Fibroblast of mammary gland (primary cell): ENCODE data around the gene RAG2.

Source experiments
- DNase-seq: peaks from one replicate; pipeline ENCODE4 v3.0.0-alpha.2; 2010; ENCODE audit warnings: low read depth
- H3K4me3 ChIP-seq: 2 replicates; pipeline ENCODE4 v1.5.1; 2011; ENCODE audit warnings: low read depth, mild to moderate bottlenecking, low read length, moderate library complexity; ENCODE audit not compliant: control insufficient read depth
- CTCF ChIP-seq: conservative IDR thresholded peaks from 2 replicates; pipeline ENCODE4 v1.5.1; 2011; ENCODE audit warnings: low read depth, low read length, inconsistent platforms; ENCODE audit not compliant: control insufficient read depth, insufficient read depth

The RAG2 gene

GRCh38 chr11:36618363-36619047 lies 20.5 kb upstream of the RAG2 start:
- H3K4me3 ChIP-seq, result no peak overlapping the region
- DNase-seq, result no peak
- TF ChIP-seq CTCF, result no peak

GRCh38 chr11:36617543-36618362 lies 19.7 kb upstream of the RAG2 start:
- DNase-seq, result no peak
- no peak for TF ChIP-seq CTCF
- H3K4me3 ChIP-seq, result no peak overlapping the region

GRCh38 chr11:36615826-36616225 lies 17.8 kb upstream of the RAG2 start:
- no peak for TF ChIP-seq CTCF
- no peak overlapping the region for H3K4me3 ChIP-seq
- no peak for DNase-seq

GRCh38 chr11:36609383-36609782 lies 11.3 kb upstream of the RAG2 start:
- no peak for TF ChIP-seq CTCF
- no peak for DNase-seq
- no peak overlapping the region for H3K4me3 ChIP-seq

- no peak overlapping the region for H3K4me3 ChIP-seq
- DNase-seq, result no peak
- no peak for TF ChIP-seq CTCF
These were observed 10.6 kb upstream of the RAG2 start for GRCh38 chr11:36608491-36609199.

GRCh38 chr11:36605221-36606216 lies 7.5 kb upstream of the RAG2 start:
- DNase-seq, result no peak
- H3K4me3 ChIP-seq, result no peak overlapping the region
- TF ChIP-seq CTCF, result no peak
